Amygdala (tissue), 56 donors: ENCODE measurements around the gene SRP9.
"Not testable (repeated sequence)": the region's sequence is repeated elsewhere in the genome, so short reads cannot be mapped to it uniquely, and the experiment has no call there.

Experiments
- DNase-seq, 56 donors: peaks; one replicate each; lab custom pipeline; 2025; lab: John Stamatoyannopoulos, UW

SRP9 gene

GRCh38 chr1:225754940-225755641 lies 22.5 kb upstream of the SRP9 start:
- DNase-seq: no peak

- no peak for DNase-seq
Measured at GRCh38 chr1:225755671-225756319, 21.8 kb upstream of the SRP9 start.

GRCh38 chr1:225757927-225758656 lies 19.5 kb upstream of the SRP9 start:
- no peak for DNase-seq

- DNase-seq: not testable (repeated sequence)
Measured at GRCh38 chr1:225759972-225760371, 17.7 kb upstream of the SRP9 start.

- DNase-seq: no peak
Measured at GRCh38 chr1:225760531-225760930, 17.1 kb upstream of the SRP9 start.

- not testable (repeated sequence) for DNase-seq
Measured at GRCh38 chr1:225761395-225761794, 16.2 kb upstream of the SRP9 start.

GRCh38 chr1:225762002-225762441 lies 15.6 kb upstream of the SRP9 start:
- DNase-seq: no peak

- DNase-seq: no peak
Measured at GRCh38 chr1:225762444-225762843, 15.2 kb upstream of the SRP9 start.

- DNase-seq: peak in 1 of 56 donors; percentile 21
Measured at GRCh38 chr1:225763716-225764548, 13.7 kb upstream of the SRP9 start.

- no peak for DNase-seq
Measured at GRCh38 chr1:225765982-225766674, 11.5 kb upstream of the SRP9 start.

GRCh38 chr1:225766967-225767633 lies 10.5 kb upstream of the SRP9 start:
- peak in 3 of 56 donors; percentile 8 to 30 (median 16) for DNase-seq

- DNase-seq: peak in 7 of 56 donors; percentile 9 to 31 (median 23)
Measured at GRCh38 chr1:225767634-225768540, 9.7 kb upstream of the SRP9 start.

GRCh38 chr1:225768662-225769426 lies 8.8 kb upstream of the SRP9 start:
- DNase-seq: no peak

- DNase-seq: no peak
Measured at GRCh38 chr1:225769687-225770086, 7.9 kb upstream of the SRP9 start.

- peak in 9 of 56 donors; percentile 13 to 39 (median 20) for DNase-seq
Measured at GRCh38 chr1:225770561-225771248, 6.9 kb upstream of the SRP9 start.

GRCh38 chr1:225771661-225772322 lies 5.8 kb upstream of the SRP9 start:
- DNase-seq: no peak
